Parathyroid adenoma (tissue), 2 donors: ENCODE results near the gene NXN.

ENCODE experiments used
- H2AFZ ChIP-seq: fragments of 300-600 bp; sonication (generic); one replicate; pipeline ENCODE4 v1.7.0; 2017; ENCODE audit warnings: antibody characterized with exemption, mild to moderate bottlenecking
- H3K27ac ChIP-seq: fragments of 300-600 bp; sonication (generic); one replicate; pipeline ENCODE4 v1.7.0; 2017
- H3K27me3 ChIP-seq: fragments of 300-600 bp; sonication (generic); one replicate; pipeline ENCODE4 v1.7.0; 2017; ENCODE audit warnings: low read length; ENCODE audit not compliant: control insufficient read depth, insufficient read depth
- H3K36me3 ChIP-seq: fragments of 300-600 bp; sonication (generic); one replicate; pipeline ENCODE4 v1.7.0; 2017; ENCODE audit warnings: low read length; ENCODE audit not compliant: control insufficient read depth, insufficient read depth
- H3K4me1 ChIP-seq: fragments of 300-600 bp; sonication (generic); one replicate; pipeline ENCODE4 v1.7.0; 2017; ENCODE audit warnings: control low read depth
- H3K4me2 ChIP-seq: fragments of 300-600 bp; sonication (generic); one replicate; pipeline ENCODE4 v1.7.0; 2017; ENCODE audit warnings: low read length
- H3K4me3 ChIP-seq: fragments of 300-600 bp; sonication (generic); one replicate; pipeline ENCODE4 v1.7.0; 2017; ENCODE audit warnings: low read depth, low read length
- H3K79me2 ChIP-seq: fragments of 300-600 bp; sonication (generic); one replicate; pipeline ENCODE4 v1.7.0; 2017; ENCODE audit warnings: control low read depth
- H3K9ac ChIP-seq: fragments of 300-600 bp; sonication (generic); one replicate; pipeline ENCODE4 v1.7.0; 2017; ENCODE audit warnings: mild to moderate bottlenecking
- H3K9me3 ChIP-seq: fragments of 300-600 bp; sonication (generic); one replicate; pipeline ENCODE4 v1.7.0; 2017; ENCODE audit warnings: low read length; ENCODE audit not compliant: control insufficient read depth
- CTCF ChIP-seq: fragments of 300-600 bp; sonication (generic); IDR thresholded peaks from one replicate; pipeline ENCODE4 v1.7.0; 2017; ENCODE audit warnings: antibody characterized with exemption, mild to moderate bottlenecking
- donor health status: primary hyperparathyroidism.

The NXN gene

GRCh38 chr17:753418-753817 lies 226.2 kb downstream of the NXN start:
- H3K27me3 ChIP-seq, result no peaks in the 10 kb centered on the region
- no peak overlapping the region for H3K4me3 ChIP-seq
- H3K36me3 ChIP-seq, result no peaks in the 10 kb centered on the region
- no peak overlapping the region for H2AFZ ChIP-seq
- H3K79me2 ChIP-seq, result peaks cover 4% of the 10 kb centered on the region
- H3K27ac ChIP-seq, result no peak overlapping the region
- H3K4me1 ChIP-seq, result peaks cover 5% of the 10 kb centered on the region
- no peaks in the 10 kb centered on the region for H3K9me3 ChIP-seq
- no peak overlapping the region for H3K4me2 ChIP-seq
- no peak for TF ChIP-seq CTCF
- no peak overlapping the region for H3K9ac ChIP-seq

GRCh38 chr17:752620-753219 lies 226.9 kb downstream of the NXN start:
- peak overlapping the region; percentile 73 for H3K4me3 ChIP-seq
- peaks cover 5% of the 10 kb centered on the region for H3K4me1 ChIP-seq
- H3K9me3 ChIP-seq, result no peaks in the 10 kb centered on the region
- H3K36me3 ChIP-seq, result no peaks in the 10 kb centered on the region
- peak overlapping the region; percentile 99 for H3K4me2 ChIP-seq
- H3K27me3 ChIP-seq, result no peaks in the 10 kb centered on the region
- H3K27ac ChIP-seq, result peak overlapping the region; percentile 18
- TF ChIP-seq CTCF, result no peak
- peak overlapping the region; percentile 59 for H3K9ac ChIP-seq
- H2AFZ ChIP-seq, result peak overlapping the region; percentile 97
- H3K79me2 ChIP-seq, result peaks cover 4% of the 10 kb centered on the region

DNA sequence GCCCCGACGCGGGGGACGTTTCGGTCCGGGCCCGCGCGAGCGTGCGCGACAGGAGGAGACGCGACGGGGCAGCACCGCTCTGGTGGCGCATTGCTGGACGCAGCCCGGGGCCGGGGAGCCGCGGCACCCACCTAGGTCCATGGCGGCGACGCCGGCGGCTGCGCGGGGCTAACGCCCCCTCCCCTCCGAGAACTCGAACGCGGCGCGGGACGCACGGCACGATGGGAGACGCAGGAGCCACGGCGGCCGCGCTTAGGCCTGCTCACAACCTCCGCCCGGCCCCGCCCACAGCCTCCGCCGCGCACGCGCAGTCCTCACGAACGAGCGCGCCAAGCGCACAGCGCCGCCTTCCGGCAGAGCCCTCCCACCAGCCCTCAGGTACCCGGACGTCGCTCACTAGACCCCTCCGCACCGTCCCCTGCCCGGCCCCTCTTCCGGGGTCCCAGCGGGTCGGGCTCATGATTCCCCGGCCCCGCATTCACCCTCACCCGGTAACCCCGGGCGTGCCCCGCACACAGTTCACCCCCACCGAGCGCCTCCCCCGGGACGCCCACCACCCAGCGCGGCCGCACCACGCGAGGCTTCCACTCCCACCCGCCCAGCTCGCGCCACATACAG lies 227.5 kb downstream of the NXN start, which contains the start of gene GEMIN4:
Gene GEMIN4, minus strand, starts transcription at position 263 of the 618 bp plus-strand sequence. Its CDS starts 122 bp downstream, at position 141.
- Histone ChIP-seq H3K27me3 (no peaks in the 10 kb centered on the region), H3K79me2 (peaks cover 4% of the 10 kb centered on the region), H3K4me1 (peaks cover 5% of the 10 kb centered on the region), H2AFZ (peak within 1 kb of the TSS; percentile 97), H3K27ac (peak within 1 kb of the TSS; percentile 18), H3K9me3 (no peaks in the 10 kb centered on the region), H3K4me3 (peak within 1 kb of the TSS; percentile 73), H3K9ac (peak within 1 kb of the TSS; percentile 59), H3K36me3 (no peaks in the 10 kb centered on the region), H3K4me2 (peak within 1 kb of the TSS; percentile 99)
- peak; percentile 97 for TF ChIP-seq CTCF

- peaks cover 5% of the 10 kb centered on the region for H3K4me1 ChIP-seq
- no peak overlapping the region for H3K27ac ChIP-seq
- no peaks in the 10 kb centered on the region for H3K9me3 ChIP-seq
- peak overlapping the region; percentile 99 for H3K4me2 ChIP-seq
- TF ChIP-seq CTCF, result no peak
- H3K9ac ChIP-seq, result peak overlapping the region; percentile 59
- no peaks in the 10 kb centered on the region for H3K36me3 ChIP-seq
- no peaks in the 10 kb centered on the region for H3K27me3 ChIP-seq
- peak overlapping the region; percentile 97 for H2AFZ ChIP-seq
- H3K79me2 ChIP-seq, result peaks cover 4% of the 10 kb centered on the region
- H3K4me3 ChIP-seq, result peak overlapping the region; percentile 73
Observed at GRCh38 chr17:751269-752001, 228.1 kb downstream of the NXN start.
